Measurements from ENCODE around the gene ATXN1.
A peak's percentile ranks its signal among the peaks of the same experiment; 100 is the strongest.
"Not testable (repeated sequence)": the region's sequence is repeated elsewhere in the genome, so short reads cannot be mapped to it uniquely, and the experiment has no call there.

The ATXN1 gene

DNA sequence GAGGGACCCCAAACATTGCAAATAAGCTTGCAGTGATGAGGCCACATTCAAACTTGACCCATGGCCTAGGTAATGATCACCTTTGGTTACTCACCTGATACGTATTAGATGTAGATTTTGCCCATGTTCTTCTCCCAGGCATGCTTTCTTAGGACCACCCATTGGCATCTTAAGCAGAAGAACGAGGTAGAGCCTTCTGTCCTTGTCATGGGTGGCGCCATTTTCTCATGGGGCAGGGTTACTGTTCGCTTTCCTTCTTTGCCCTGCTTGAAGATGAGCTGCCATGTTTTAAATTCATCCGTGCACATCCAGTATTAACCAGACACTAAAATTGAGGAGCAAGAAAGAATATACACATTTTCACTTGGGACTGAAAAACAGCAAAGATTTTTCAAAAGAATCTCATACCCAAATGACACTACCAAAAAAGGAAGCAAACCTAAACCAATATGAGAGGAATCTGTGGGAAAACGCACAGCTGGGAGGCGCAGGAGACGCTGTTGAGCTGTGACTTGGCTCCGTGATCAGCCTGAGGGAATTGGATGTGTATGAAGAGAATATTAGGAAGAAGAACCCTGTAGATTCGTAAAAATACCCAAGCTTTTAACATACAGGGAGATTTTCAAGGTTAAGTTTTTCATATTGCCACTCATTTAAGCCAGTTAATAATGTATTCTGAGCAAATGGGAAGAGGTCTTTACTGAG, 486.2 kb downstream of the ATXN1 start:
- no peak for DNase-seq (ENCODE audit: low spot score)

DNA sequence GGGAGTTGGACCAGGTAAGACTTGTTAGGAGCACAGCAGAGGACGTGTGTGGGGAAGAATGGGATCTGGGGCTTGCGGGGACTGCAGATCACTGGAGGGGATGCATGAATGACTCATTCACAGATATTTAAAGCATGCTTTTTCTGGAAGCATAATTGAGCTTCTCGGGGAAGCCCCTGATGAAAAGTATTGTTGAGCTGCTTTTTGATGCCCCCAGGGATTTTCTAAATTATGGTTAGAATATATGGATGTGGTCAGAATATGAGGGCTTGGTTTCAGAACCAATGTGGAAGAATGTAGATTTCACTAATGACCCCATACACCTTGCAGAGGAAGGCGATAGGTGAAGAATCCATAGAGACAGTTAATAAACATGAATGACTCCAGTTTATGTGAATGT, 486.8 kb downstream of the ATXN1 start:
- no peak for DNase-seq (ENCODE audit: low spot score)

GRCh38 chr6:16273256-16273655, 488.0 kb downstream of the ATXN1 start:
- DNase-seq (ENCODE audit: low spot score) = no peak

DNA sequence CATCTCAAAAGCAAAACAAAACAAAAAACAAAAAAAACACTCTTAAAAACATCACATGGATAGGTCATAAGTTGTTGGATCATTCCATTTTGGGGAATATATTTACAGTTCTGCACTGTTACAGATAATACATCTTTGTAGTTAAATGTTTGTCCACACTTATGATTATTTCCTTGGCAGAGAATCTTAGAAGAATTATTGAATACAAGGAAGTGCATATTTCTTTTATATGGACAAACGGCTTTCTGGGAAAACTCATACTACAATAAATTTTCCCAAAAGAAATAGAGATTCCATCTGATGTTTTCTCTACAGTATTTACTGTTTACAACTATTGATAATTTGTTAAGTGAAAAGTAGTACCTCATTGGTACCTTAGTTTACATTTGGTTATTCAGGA, 489.1 kb downstream of the ATXN1 start:
- DNase-seq (ENCODE audit: low spot score) = no peak

DNA sequence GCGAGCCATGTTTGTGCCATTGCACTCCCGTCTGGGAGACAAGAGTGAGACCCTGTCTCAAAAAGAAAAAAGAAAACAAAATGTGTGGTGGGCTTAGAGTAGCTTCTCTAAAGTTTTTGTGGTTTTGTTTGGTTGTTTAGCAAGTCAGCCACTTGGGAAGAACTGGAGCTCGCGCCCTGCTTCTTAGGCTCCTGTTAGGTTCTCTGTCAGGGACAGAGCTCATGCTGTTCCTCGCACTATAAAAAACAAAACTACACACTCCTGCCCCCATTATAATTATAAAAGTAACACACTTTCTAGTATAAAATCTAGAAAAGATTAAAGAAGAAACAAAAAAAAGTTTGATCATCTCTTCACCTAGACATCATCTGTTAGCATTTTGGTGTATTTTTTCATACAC, 489.8 kb downstream of the ATXN1 start:
- no peak for DNase-seq (ENCODE audit: low spot score)

DNA sequence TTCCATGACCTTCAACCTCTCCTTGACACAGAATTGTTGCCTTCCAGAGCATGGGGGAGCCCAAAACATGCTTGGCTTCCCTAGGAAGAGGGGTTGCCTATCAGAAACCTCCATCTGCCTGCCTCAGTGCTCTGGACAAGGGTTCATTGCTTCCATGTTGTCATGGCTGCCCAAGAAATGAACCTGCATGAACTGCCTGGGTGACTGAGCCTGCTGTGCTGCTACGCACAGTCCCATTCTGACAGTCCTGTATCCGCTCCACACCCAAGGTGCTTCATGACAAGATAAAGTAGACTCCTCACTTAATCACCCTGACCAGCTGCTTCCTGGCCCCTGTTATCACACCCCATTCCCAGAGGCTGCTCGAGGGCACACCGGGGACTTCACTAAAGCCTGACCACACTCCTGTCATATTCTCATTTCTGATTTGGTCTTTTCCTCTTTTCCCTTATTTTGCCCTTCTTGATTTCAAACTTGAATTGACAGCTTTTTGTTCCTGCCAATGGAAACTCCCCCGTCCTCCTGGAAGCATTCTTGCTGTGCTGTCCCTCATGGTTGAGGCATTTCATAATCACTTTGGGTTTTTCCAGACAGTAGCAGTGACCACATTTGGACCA, 491.0 kb downstream of the ATXN1 start:
- no peak for DNase-seq (ENCODE audit: low spot score)

DNA sequence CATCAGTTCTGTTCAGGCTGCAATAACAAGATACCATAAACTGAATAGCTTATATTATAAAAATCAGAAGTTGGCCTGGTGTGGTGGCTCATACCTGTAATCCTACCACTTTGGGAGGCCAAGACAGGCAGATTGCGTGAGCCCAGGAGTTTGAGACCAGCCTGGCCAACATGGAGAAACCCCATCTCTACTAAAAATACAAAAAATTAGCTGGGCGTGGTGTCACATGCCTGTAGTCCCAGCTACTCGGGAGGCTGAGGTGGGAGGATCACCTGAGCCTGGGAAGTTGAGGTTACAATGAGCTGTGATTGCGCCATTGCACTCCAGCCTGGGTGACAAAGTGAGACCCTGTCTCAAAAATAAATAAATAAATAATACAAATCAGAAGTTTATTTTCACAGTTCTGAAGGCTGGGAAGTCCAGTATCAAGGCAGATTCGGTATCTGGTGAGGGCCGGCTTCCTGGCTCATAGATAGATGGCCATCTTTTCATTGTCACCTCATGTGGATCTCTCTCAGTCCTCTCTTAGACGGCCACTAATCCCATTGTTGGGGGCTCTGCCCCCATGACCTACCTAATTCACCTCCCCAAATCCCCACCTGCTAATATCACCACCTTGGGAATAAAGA, 491.7 kb downstream of the ATXN1 start:
- not testable (repeated sequence) for DNase-seq (ENCODE audit: low spot score)

- no peak for DNase-seq (ENCODE audit: low spot score)
Measured at GRCh38 chr6:16267428-16268263, 493.6 kb downstream of the ATXN1 start.

DNA sequence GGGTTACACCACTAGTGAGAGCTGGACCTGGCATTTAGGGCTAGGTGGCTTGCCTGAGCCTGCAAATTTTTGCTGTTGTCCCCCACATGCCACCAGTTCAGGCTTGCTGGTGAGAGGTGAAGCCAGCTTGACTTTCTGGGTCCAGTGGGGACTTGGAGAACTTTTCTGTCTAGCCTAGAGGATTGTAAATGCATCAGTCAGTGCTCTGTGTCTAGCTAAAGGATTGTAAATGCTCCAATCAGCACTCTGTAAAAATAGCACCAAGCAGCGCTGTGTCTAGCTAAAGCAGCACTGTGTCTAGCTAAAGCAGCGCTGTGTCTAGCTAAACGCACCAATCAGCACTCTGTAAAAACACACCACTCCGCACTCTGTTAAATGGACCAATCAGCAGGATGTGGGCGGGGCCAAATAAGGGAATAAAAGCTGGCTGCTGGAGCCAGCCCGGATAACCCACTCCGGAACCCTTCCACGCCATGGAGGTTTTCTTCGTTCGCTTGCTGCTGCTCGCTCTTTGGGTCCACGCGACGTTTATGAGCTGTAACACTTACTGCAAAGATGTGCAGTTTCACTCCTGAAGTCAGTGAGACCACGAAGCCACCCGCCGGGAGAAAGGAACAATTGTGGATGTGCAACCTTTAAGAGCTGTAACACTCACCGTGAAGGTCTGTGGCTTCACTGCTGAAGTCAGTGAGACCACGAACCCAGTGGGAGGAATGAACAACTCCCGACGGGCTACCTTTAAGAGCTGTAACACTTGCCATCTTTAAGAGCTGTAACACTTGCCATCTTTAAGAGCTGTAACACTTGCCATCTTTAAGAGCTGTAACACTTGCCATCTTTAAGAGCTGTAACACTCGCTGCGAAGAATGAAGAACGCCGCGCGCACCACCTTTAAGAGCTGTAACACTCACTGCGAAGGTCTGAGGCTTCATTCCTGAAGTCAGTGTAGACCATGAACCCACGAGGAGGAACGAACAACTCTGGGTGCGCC, 495.6 kb downstream of the ATXN1 start:
- no peak for DNase-seq (ENCODE audit: low spot score)

DNA sequence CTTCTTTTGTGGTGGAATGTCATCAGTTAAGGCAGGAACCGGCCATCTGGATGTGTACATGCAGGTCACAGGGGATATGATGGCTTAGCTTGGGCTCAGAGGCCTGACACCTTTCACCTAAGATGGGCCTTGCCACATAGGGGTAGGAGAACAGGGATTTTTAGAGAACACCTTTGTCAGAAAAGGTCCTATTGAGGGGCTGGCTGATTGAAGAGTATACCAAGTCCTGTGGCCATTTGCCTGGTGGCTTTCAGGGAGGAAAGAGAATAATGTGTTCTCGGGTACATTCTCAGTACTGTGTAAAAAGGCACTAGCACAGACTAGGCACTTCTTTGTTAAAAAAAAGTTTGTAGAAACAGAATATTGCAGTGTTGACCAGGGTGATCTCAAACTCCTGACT, 496.5 kb downstream of the ATXN1 start:
- DNase-seq (ENCODE audit: low spot score) = no peak

- not testable (repeated sequence) for DNase-seq (ENCODE audit: low spot score)
Measured at GRCh38 chr6:16263464-16264099, 497.7 kb downstream of the ATXN1 start.

- DNase-seq (ENCODE audit: low spot score) = not testable (repeated sequence)
Measured at GRCh38 chr6:16262773-16263172, 498.5 kb downstream of the ATXN1 start.

- DNase-seq (ENCODE audit: low spot score) = not testable (repeated sequence)
Measured at GRCh38 chr6:16260602-16261001, 500.7 kb downstream of the ATXN1 start.

DNA sequence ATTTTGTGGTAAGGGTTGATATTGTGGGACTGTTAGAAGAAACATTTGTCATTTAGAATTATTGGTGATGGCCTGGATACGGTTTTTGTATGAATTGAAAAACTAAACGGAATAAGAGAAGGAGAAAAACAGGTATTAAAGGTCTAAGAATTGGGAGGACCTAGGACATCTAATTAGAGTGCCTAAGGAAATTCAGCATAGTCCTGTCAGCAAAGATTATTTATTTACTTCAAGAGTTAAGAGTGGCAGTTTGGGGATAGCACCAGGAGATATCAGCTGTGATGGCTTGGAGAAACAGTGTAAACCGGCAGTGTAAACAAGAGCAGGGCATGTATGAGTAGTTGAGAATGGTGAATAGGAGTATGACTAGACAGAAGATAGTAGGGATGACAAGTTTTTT, 501.7 kb downstream of the ATXN1 start:
- DNase-seq (ENCODE audit: low spot score) = not testable (repeated sequence)

DNA sequence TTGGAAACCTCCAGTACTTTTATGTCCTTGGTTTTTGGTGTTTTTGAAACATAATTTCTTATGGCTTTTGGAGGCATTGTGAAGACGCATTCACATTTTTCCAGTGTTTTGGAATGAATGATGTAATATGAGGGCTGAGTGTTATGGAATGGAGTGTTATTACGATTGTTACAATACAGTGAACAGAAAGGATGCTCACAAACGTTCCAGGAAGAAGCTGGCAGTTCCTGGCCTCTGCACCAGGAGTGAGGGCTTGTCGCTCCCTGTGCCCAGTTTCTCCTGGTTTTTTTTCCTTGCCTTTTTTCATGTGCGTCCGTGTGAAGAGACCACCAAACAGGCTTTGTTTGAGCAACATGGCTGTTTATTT, 502.6 kb downstream of the ATXN1 start:
- DNase-seq (ENCODE audit: low spot score) = no peak

GRCh38 chr6:16257999-16258708, 503.1 kb downstream of the ATXN1 start:
- DNase-seq (ENCODE audit: low spot score) = peak; percentile 65

- DNase-seq (ENCODE audit: low spot score) = no peak
Measured at GRCh38 chr6:16256781-16257180, 504.5 kb downstream of the ATXN1 start.

- DNase-seq (ENCODE audit: low spot score) = no peak
Measured at GRCh38 chr6:16254535-16254934, 506.7 kb downstream of the ATXN1 start.

- no peak for DNase-seq (ENCODE audit: low spot score)
Measured at GRCh38 chr6:16253399-16254144, 507.7 kb downstream of the ATXN1 start.

Measured in Ammon's horn (tissue), 1 donor.